Calu3 (cell line): ENCODE data around the gene HBG1. TPM values are rescaled to one million over a fixed set of nuclear protein-coding genes. Genes with fewer than 3 reads are reported as not detected.

Source experiments
- BruUV-seq: library from RNA; stranded (reverse); fragments of 400-500 nt; replicated peaks from 2 replicates; lab custom pipeline; 2021; lab: Mats Ljungman, UMichigan
- CTCF ChIA-PET: fragments of 300-600 bp; sonication (Branson Sonifier 250); formaldehyde crosslinking; loops from one replicate; lab custom pipeline; 2022; ENCODE audit warnings: antibody characterized with exemption; lab: Charles Lee
- DNase-seq: peaks from one replicate; pipeline ENCODE4 v3.0.0; 2022
- H3K27ac Mint-ChIP-seq: one replicate; pipeline ENCODE4 v1.8.0; 2022; ENCODE audit warnings: mixed read lengths; ENCODE audit not compliant: unreplicated experiment
- H3K27me3 Mint-ChIP-seq: one replicate; pipeline ENCODE4 v1.8.0; 2022; ENCODE audit warnings: mixed read lengths; ENCODE audit not compliant: unreplicated experiment
- H3K36me3 Mint-ChIP-seq: one replicate; pipeline ENCODE4 v1.8.0; 2022; ENCODE audit warnings: mild to moderate bottlenecking, moderate library complexity, mixed read lengths; ENCODE audit not compliant: insufficient read depth, unreplicated experiment
- H3K4me1 Mint-ChIP-seq: one replicate; pipeline ENCODE4 v1.8.0; 2022; ENCODE audit warnings: mild to moderate bottlenecking, low read depth, mixed read lengths; ENCODE audit not compliant: unreplicated experiment
- H3K4me3 Mint-ChIP-seq: one replicate; pipeline ENCODE4 v1.8.0; 2022; ENCODE audit warnings: mild to moderate bottlenecking, low read depth, moderate library complexity, mixed read lengths; ENCODE audit not compliant: unreplicated experiment
- H3K9me3 Mint-ChIP-seq: one replicate; pipeline ENCODE4 v1.8.0; 2022; ENCODE audit warnings: low read depth, mixed read lengths; ENCODE audit not compliant: unreplicated experiment
- intact Hi-C: fragments of 100-400 bp; cut with micrococcal nuclease; formaldehyde crosslinking; loops from one replicate; pipeline ENCODE4 v1.10.0; 2022; ENCODE audit not compliant: unreplicated experiment
- total RNA-seq: library from RNA; stranded (reverse); gene quantifications from 2 replicates; pipeline ENCODE4 v1.2.3, GENCODE V29; 2022
- TF ChIP-seq, protein P1 (sequence below): fragments of 200-600 bp; IDR thresholded peaks from one replicate; pipeline ENCODE4 v1.8.0; 2022; ENCODE audit warnings: antibody characterized with exemption; ENCODE audit not compliant: unreplicated experiment

HBG1 gene
- total RNA-seq, 1 experiment from 2014 or later: not detected

DNA sequence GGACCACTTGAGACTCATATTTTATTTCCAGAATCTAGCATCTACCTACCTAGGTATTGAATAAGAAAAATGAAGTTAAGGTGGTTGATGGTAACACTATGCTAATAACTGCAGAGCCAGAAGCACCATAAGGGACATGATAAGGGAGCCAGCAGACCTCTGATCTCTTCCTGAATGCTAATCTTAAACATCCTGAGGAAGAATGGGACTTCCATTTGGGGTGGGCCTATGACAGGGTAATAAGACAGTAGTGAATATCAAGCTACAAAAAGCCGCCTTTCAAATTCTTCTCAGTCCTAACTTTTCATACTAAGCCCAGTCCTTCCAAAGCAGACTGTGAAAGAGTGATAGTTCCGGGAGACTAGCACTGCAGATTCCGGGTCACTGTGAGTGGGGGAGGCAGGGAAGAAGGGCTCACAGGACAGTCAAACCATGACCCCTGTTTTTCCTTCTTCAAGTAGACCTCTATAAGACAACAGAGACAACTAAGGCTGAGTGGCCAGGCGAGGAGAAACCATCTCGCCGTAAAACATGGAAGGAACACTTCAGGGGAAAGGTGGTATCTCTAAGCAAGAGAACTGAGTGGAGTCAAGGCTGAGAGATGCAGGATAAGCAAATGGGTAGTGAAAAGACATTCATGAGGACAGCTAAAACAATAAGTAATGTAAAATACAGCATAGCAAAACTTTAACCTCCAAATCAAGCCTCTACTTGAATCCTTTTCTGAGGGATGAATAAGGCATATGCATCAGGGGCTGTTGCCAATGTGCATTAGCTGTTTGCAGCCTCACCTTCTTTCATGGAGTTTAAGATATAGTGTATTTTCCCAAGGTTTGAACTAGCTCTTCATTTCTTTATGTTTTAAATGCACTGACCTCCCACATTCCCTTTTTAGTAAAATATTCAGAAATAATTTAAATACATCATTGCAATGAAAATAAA, 24.8 kb downstream of the HBG1 start:
- Mint-ChIP-seq H3K4me1 (no peaks in the 10 kb centered on the region), H3K27me3 (no peaks in the 10 kb centered on the region), H3K36me3 (no peaks in the 10 kb centered on the region), H3K9me3 (peaks cover 4% of the 10 kb centered on the region), H3K27ac (no peak overlapping the region), H3K4me3 (no peak overlapping the region)
- intact Hi-C loops: no loop called here
- no TSS peak for BruUV-seq
- TF ChIP-seq, protein P1, sequence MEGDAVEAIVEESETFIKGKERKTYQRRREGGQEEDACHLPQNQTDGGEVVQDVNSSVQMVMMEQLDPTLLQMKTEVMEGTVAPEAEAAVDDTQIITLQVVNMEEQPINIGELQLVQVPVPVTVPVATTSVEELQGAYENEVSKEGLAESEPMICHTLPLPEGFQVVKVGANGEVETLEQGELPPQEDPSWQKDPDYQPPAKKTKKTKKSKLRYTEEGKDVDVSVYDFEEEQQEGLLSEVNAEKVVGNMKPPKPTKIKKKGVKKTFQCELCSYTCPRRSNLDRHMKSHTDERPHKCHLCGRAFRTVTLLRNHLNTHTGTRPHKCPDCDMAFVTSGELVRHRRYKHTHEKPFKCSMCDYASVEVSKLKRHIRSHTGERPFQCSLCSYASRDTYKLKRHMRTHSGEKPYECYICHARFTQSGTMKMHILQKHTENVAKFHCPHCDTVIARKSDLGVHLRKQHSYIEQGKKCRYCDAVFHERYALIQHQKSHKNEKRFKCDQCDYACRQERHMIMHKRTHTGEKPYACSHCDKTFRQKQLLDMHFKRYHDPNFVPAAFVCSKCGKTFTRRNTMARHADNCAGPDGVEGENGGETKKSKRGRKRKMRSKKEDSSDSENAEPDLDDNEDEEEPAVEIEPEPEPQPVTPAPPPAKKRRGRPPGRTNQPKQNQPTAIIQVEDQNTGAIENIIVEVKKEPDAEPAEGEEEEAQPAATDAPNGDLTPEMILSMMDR: no peak
- CTCF ChIA-PET: no interaction called here
- no peak for DNase-seq

DNA sequence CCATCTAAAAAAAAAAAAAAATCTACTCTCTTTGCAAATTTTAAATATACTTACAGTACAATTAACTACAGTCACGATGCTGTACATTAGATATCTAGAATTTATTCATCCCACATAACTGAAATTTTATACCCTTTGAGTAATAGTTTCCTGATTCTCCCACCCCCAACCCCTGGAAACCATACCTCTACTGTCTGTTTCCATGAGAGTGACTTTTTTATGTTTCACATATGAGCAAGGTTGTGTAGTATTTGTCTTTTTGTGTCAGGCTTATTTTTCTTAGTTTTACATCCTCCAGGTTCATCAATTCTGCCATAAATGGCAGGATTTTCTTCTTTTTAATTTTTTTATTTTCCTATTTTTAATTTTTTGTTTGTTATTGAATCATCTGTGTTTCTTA, 26.0 kb downstream of the HBG1 start:
- CTCF ChIA-PET: no interaction called here
- H3K36me3 Mint-ChIP-seq: no peaks in the 10 kb centered on the region

DNA sequence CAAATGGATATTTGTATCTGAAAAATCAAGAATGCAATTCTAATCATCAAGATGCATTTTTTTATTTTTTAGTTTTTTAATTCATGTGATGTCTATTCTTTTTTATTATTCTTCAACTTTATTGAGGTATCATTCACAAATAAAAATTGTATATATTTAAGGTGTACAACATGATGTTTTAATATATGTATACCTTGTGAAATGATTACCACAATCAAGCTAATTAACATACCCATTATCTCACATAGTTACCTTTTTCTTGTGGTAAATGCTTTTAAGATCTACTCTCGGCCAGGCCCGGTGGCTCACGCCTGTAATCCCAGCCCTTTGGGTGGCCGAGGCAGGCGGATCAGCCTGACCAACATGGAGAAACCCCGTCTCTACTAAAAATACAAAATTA, 26.5 kb downstream of the HBG1 start:
- peaks cover 7% of the 10 kb centered on the region for H3K9me3 Mint-ChIP-seq
- intact Hi-C loops: no loop called here
- H3K36me3 Mint-ChIP-seq: no peaks in the 10 kb centered on the region
- H3K27me3 Mint-ChIP-seq: no peaks in the 10 kb centered on the region
- TF ChIP-seq, protein P1: no peak
- no peak overlapping the region for H3K4me3 Mint-ChIP-seq
- no peaks in the 10 kb centered on the region for H3K4me1 Mint-ChIP-seq
- BruUV-seq: no TSS peak
- CTCF ChIA-PET: no interaction called here
- DNase-seq: no peak
- H3K27ac Mint-ChIP-seq: no peak overlapping the region

More for the DNA sequence above, 26.0 kb downstream of the HBG1 start:
- Mint-ChIP-seq H3K4me3 (no peak overlapping the region), H3K27ac (no peak overlapping the region), H3K9me3 (peaks cover 7% of the 10 kb centered on the region), H3K4me1 (no peaks in the 10 kb centered on the region), H3K27me3 (no peaks in the 10 kb centered on the region)
- BruUV-seq: no TSS peak
- intact Hi-C loops: no loop called here
- TF ChIP-seq, protein P1: no peak
- DNase-seq: no peak

DNA sequence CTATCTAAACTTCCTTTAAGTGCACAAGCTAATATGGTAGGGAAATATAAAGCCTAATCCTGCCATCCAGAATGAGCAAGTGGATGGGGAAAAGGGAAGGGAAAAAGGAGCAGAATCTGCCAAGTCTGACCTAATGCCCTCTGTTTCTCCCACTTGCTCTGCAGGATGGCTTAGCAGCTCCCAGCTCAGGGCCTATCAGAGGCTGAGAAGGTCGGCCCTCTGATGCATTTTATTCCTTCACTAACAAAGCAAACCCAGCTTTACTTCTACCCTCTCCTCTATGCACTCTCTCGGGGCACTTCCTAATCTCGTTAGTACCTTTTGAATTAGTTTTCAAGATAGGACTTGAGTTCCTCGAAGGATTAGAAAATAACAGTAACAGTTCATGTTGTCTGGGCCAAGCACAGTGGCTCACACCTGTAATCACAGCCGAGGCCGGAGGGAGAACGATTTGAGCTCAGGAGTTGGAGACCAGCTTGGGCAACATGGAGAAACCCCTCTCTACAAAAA, 39.2 kb downstream of the HBG1 start:
- BruUV-seq: no TSS peak
- Mint-ChIP-seq H3K27me3 (no peaks in the 10 kb centered on the region), H3K36me3 (no peaks in the 10 kb centered on the region), H3K4me3 (no peak overlapping the region), H3K9me3 (peaks cover 3% of the 10 kb centered on the region), H3K4me1 (no peaks in the 10 kb centered on the region), H3K27ac (no peak overlapping the region)
- no peak for DNase-seq
- intact Hi-C loops: no loop called here
- TF ChIP-seq, protein P1: no peak
- CTCF ChIA-PET: no interaction called here
